Muscle layer of duodenum (tissue), 2 donors: ENCODE measurements around the gene DYRK1B.

Experiments used
- H3K27ac ChIP-seq: one replicate; pipeline ENCODE4 v1.7.0; 2013; ENCODE audit warnings: mild to moderate bottlenecking, low read length
- H3K27me3 ChIP-seq: one replicate; pipeline ENCODE4 v1.7.0; 2013; ENCODE audit warnings: low read depth, mild to moderate bottlenecking, control low read depth, low read length
- H3K36me3 ChIP-seq, 2 donors: one replicate each; pipeline ENCODE4 v1.7.0; 2013; ENCODE audit warnings: low read length in 2 of 2, control low read depth in 1 of 2, mild to moderate bottlenecking in 1 of 2; ENCODE audit not compliant: insufficient read depth in 2 of 2, control insufficient read depth in 1 of 2
- H3K4me1 ChIP-seq, 2 donors: one replicate each; pipeline ENCODE4 v1.7.0; 2013; ENCODE audit warnings: low read length in 2 of 2, mild to moderate bottlenecking in 2 of 2, control low read depth in 1 of 2, moderate library complexity in 1 of 2; ENCODE audit not compliant: insufficient read depth in 2 of 2, control insufficient read depth in 1 of 2
- H3K4me3 ChIP-seq, 2 donors: one replicate each; pipeline ENCODE4 v1.7.0; 2013; ENCODE audit warnings: low read length in 2 of 2, low read depth in 1 of 2, mild to moderate bottlenecking in 1 of 2
- H3K9me3 ChIP-seq, 2 donors: one replicate each; pipeline ENCODE4 v1.7.0; 2013; ENCODE audit warnings: low read length in 2 of 2, control low read depth in 1 of 2, mild to moderate bottlenecking in 1 of 2; ENCODE audit not compliant: control insufficient read depth in 1 of 2
- donor health status: healthy.

DYRK1B gene

DNA sequence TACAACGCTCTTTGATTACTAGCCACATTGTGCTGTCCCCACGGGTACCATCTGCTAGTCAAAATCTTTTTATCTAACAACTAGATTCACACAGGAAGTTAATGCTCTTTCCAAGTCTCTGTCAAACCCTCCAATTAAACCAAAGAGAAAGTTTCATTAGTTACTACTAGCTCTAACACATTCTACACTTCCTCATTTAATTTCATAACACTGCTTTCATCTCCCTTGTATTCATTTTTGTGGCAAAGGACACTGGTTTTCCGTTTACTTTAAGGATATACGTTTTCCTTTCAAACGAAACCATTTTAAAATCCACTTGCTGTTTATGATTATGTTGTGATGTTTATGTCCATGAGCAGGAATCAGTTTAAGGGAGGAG, 5.3 kb downstream of the DYRK1B start:
- Histone ChIP-seq H3K36me3 (peaks cover 31 to 54% of the 10 kb centered on the region in 2 donors), H3K27ac (no peak overlapping the region)

GRCh38 chr19:39828015-39828653, 5.8 kb downstream of the DYRK1B start:
- no peak overlapping the region for H3K4me3 ChIP-seq
- peaks cover 14 to 31% of the 10 kb centered on the region in 2 donors for H3K4me1 ChIP-seq
- H3K27ac ChIP-seq = no peak overlapping the region
- peaks cover 31 to 54% of the 10 kb centered on the region in 2 donors for H3K36me3 ChIP-seq
- H3K27me3 ChIP-seq = no peaks in the 10 kb centered on the region
- no peaks in the 10 kb centered on the region for H3K9me3 ChIP-seq

More for the DNA sequence above, 5.3 kb downstream of the DYRK1B start:
- no peaks in the 10 kb centered on the region for H3K9me3 ChIP-seq
- H3K27me3 ChIP-seq = no peaks in the 10 kb centered on the region
- H3K4me1 ChIP-seq = peaks cover 12 to 30% of the 10 kb centered on the region in 2 donors
- H3K4me3 ChIP-seq = no peak overlapping the region

- Histone ChIP-seq H3K9me3 (no peaks in the 10 kb centered on the region), H3K4me1 (peaks cover 7 to 22% of the 10 kb centered on the region in 2 donors), H3K27ac (no peak overlapping the region), H3K27me3 (no peaks in the 10 kb centered on the region), H3K4me3 (no peak overlapping the region), H3K36me3 (peaks cover 31 to 54% of the 10 kb centered on the region in 2 donors)
Observed at GRCh38 chr19:39827216-39827615, 6.7 kb downstream of the DYRK1B start.

DNA sequence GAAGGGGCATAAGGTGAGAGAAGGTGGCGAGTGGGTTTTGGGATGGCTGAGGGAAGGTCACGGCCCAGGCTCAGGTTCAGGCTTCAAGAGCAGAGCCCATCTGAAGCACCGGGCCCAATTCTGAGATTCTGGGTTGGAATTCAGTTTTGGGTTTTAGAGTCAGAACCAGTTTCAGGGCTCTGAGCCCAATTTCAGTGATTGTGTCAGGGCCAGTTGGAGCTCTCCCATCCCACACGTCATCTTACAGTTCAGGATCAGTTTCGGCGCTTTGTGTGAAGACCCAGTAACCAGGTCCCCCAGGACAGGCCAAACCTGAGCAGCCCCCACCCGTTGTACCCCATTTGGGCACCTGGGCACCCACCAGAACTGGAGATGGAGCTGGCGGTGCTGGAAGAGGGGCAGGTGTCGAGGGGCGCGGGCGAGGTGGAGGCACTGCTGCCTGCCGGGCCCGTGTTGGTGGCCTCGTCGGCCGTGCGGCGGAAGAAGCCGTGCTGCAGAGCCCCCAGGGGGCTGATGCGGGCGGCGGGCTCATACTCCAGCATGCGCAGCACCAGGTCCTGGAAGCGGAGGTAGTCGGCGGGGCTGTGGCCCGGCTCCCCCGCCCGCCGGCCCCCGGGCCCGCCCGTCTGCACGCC, 7.5 kb downstream of the DYRK1B start:
- Histone ChIP-seq H3K27ac (no peak overlapping the region), H3K4me3 (no peak overlapping the region), H3K36me3 (peaks cover 30 to 54% of the 10 kb centered on the region in 2 donors)

GRCh38 chr19:39825531-39826076, 8.4 kb downstream of the DYRK1B start:
- Histone ChIP-seq H3K4me3 (no peak overlapping the region), H3K27ac (no peak overlapping the region), H3K27me3 (no peaks in the 10 kb centered on the region), H3K9me3 (no peaks in the 10 kb centered on the region), H3K4me1 (peaks cover 5 to 15% of the 10 kb centered on the region in 2 donors), H3K36me3 (peaks cover 21 to 50% of the 10 kb centered on the region in 2 donors)

More for the DNA sequence above, 7.5 kb downstream of the DYRK1B start:
- Histone ChIP-seq H3K4me1 (peaks cover 5 to 15% of the 10 kb centered on the region in 2 donors), H3K9me3 (no peaks in the 10 kb centered on the region), H3K27me3 (no peaks in the 10 kb centered on the region)

DNA sequence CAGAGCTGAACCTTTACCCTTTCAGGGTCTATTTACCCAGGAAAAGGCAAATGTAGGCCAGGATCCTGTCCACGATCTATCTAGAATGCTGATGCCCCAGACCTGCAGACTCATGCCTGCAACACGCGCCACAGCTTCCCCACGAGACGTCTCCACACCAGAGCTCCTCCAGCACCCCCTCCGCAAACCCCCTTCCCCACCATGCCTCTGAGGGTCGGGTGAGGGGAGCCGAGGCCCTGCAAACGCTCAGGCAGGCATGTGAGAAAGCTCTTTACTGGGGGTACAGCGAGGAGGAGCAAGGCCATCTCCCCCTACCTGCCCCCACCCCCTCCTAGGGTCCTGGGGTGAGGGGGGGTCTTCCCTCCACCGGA, 8.9 kb downstream of the DYRK1B start:
- H3K27ac ChIP-seq = peak overlapping the region; percentile 54
- H3K4me1 ChIP-seq = peaks cover 5 to 15% of the 10 kb centered on the region in 2 donors
- no peaks in the 10 kb centered on the region for H3K27me3 ChIP-seq
- peak overlapping the region in 1 of 2 donors; percentile 85 for H3K4me3 ChIP-seq
- peaks cover 19 to 44% of the 10 kb centered on the region in 2 donors for H3K36me3 ChIP-seq
- no peaks in the 10 kb centered on the region for H3K9me3 ChIP-seq

- Histone ChIP-seq H3K4me3 (peak overlapping the region; percentile 85 to 92), H3K4me1 (peaks cover 5 to 15% of the 10 kb centered on the region in 2 donors), H3K27me3 (no peaks in the 10 kb centered on the region), H3K27ac (peak overlapping the region; percentile 54), H3K9me3 (no peaks in the 10 kb centered on the region), H3K36me3 (peaks cover 12 to 38% of the 10 kb centered on the region in 2 donors)
Observed at GRCh38 chr19:39824143-39825092, 9.5 kb downstream of the DYRK1B start.

DNA sequence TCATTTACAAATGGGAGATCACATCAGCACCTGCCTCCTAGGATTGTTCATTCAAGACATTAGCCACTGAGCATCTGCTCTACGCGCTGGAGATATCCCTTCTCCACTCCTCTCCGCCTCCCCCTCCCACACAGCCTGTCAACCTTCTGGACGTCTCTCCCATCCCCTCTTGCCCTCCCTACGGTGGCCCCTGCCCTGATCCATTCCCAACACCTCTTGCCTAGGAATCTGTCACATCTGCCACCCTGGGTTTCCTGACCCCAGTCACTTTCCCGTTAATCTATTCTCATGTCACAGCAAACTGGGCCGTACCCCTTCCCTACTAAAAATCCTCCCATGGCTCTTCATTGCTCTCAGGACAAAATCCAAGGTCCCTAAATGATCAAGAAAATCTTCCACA, 10.3 kb downstream of the DYRK1B start:
- H3K4me1 ChIP-seq = peaks cover 5 to 15% of the 10 kb centered on the region in 2 donors

DNA sequence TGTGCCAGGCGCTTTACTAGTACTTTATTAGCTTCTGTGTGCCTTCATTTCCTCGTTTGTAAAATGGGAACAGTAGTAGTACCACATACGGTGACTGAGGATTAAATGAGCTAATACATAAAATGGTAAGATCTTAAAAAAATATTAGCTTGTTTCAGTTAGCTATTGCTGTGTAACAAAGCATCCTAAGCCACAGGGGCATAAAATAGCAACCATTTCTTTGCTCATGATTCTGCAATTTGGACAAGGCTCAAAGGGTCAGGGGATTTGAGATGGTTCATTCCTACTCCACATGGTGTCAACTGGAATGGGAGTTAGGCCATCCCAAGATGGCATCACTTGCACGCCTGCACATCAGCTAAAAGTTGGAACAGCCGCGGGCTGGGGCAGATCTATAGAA, 13.3 kb downstream of the DYRK1B start:
- Histone ChIP-seq H3K9me3 (no peaks in the 10 kb centered on the region), H3K4me1 (peaks cover 5 to 15% of the 10 kb centered on the region in 2 donors), H3K27ac (no peak overlapping the region), H3K4me3 (no peak overlapping the region), H3K36me3 (peaks cover 0 to 12% of the 10 kb centered on the region in 2 donors), H3K27me3 (no peaks in the 10 kb centered on the region)

More for the DNA sequence above, 10.3 kb downstream of the DYRK1B start:
- Histone ChIP-seq H3K27ac (peak overlapping the region; percentile 54), H3K9me3 (no peaks in the 10 kb centered on the region), H3K4me3 (peak overlapping the region; percentile 85 to 92), H3K27me3 (no peaks in the 10 kb centered on the region), H3K36me3 (peaks cover 12 to 30% of the 10 kb centered on the region in 2 donors)

GRCh38 chr19:39819786-39820185, 14.2 kb downstream of the DYRK1B start:
- Histone ChIP-seq H3K9me3 (no peaks in the 10 kb centered on the region), H3K4me1 (peaks cover 5 to 10% of the 10 kb centered on the region in 2 donors), H3K4me3 (no peak overlapping the region), H3K27ac (no peak overlapping the region), H3K36me3 (peaks cover 0 to 14% of the 10 kb centered on the region in 2 donors), H3K27me3 (no peaks in the 10 kb centered on the region)
